ENCODE measurements around the gene PRKCA. TPM values are rescaled to one million over a fixed set of nuclear protein-coding genes. Genes with fewer than 3 reads are reported as not detected.

PRKCA gene
- total RNA-seq, 2 donors from 2014 or later, result 8.3 to 26.5 TPM

- TF ChIP-seq, protein P1, sequence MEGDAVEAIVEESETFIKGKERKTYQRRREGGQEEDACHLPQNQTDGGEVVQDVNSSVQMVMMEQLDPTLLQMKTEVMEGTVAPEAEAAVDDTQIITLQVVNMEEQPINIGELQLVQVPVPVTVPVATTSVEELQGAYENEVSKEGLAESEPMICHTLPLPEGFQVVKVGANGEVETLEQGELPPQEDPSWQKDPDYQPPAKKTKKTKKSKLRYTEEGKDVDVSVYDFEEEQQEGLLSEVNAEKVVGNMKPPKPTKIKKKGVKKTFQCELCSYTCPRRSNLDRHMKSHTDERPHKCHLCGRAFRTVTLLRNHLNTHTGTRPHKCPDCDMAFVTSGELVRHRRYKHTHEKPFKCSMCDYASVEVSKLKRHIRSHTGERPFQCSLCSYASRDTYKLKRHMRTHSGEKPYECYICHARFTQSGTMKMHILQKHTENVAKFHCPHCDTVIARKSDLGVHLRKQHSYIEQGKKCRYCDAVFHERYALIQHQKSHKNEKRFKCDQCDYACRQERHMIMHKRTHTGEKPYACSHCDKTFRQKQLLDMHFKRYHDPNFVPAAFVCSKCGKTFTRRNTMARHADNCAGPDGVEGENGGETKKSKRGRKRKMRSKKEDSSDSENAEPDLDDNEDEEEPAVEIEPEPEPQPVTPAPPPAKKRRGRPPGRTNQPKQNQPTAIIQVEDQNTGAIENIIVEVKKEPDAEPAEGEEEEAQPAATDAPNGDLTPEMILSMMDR (IDR thresholded peaks at IDR 0.05), result no peak
- TF ChIP-seq POLR2A (IDR thresholded peaks at IDR 0.05) (no peak), POLR2AphosphoS5 (IDR thresholded peaks at IDR 0.05) (no peak)
- H3K4me1 ChIP-seq (replicated peaks), result no peaks in the 10 kb centered on the region
- intact Hi-C loops (cut with DNase I), result no loop called here
- no peak overlapping the region for H3K4me3 ChIP-seq
- no peaks in the 10 kb centered on the region for H3K36me3 ChIP-seq
- H3K9me3 ChIP-seq, result no peaks in the 10 kb centered on the region
- H3K27me3 ChIP-seq (replicated peaks; ENCODE audit: insufficient read depth), result no peaks in the 10 kb centered on the region
- 78% methylated on average over 10 of the region's 10 CpGs for WGBS
- DNase-seq (ENCODE audit: low spot score), result no peak
- H3K27ac ChIP-seq, result no peak overlapping the region
Observed at GRCh38 chr17:66799849-66800537, 497.6 kb downstream of the PRKCA start.

GRCh38 chr17:66803474-66803951, 501.1 kb downstream of the PRKCA start:
- Histone ChIP-seq H3K27me3 (replicated peaks; ENCODE audit: insufficient read depth) (no peaks in the 10 kb centered on the region), H3K4me3 (no peak overlapping the region), H3K9me3 (no peaks in the 10 kb centered on the region), H3K27ac (no peak overlapping the region), H3K4me1 (replicated peaks) (no peaks in the 10 kb centered on the region), H3K36me3 (no peaks in the 10 kb centered on the region)
- 83% methylated on average over 19 of the region's 19 CpGs for WGBS
- intact Hi-C loops (cut with DNase I), result no loop called here
- no peak for TF ChIP-seq POLR2AphosphoS5 (IDR thresholded peaks at IDR 0.05)
- TF ChIP-seq, protein P1 (IDR thresholded peaks at IDR 0.05), result no peak
- no peak for DNase-seq (ENCODE audit: low spot score)

GRCh38 chr17:66805567-66805966, 503.2 kb downstream of the PRKCA start:
- H3K4me1 ChIP-seq (replicated peaks), result no peaks in the 10 kb centered on the region
- no peaks in the 10 kb centered on the region for H3K27me3 ChIP-seq (replicated peaks; ENCODE audit: insufficient read depth)
- H3K4me3 ChIP-seq, result no peak overlapping the region
- no peak for DNase-seq (ENCODE audit: low spot score)
- intact Hi-C loops (cut with DNase I), result no loop called here
- 57% methylated on average over 10 of the region's 10 CpGs for WGBS
- no peaks in the 10 kb centered on the region for H3K36me3 ChIP-seq
- no peaks in the 10 kb centered on the region for H3K9me3 ChIP-seq
- no peak for TF ChIP-seq POLR2AphosphoS5 (IDR thresholded peaks at IDR 0.05)
- TF ChIP-seq POLR2A (IDR thresholded peaks at IDR 0.05), result no peak
- TF ChIP-seq, protein P1 (IDR thresholded peaks at IDR 0.05), result no peak
- no peak overlapping the region for H3K27ac ChIP-seq

DNA sequence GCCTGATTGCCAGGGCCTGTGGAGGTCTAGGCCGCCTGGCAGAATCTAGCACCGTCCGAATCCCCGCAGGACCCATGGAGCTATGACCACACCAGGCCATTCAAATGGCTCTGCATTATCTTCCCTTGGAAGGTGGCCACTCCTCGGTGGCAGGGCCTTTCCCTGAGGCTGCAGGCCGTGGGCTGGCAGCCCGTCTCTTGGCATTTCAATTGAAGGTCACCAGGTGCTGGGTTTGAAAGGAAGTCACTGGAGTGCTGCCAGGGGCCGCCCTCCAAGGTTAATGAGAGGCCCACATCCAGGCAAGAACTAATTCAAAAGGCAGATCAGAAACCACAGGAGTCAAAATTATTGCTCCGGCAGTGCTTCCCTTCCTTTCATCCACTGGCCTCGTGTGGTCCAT, 504.8 kb downstream of the PRKCA start:
- Histone ChIP-seq H3K27me3 (replicated peaks; ENCODE audit: insufficient read depth) (no peaks in the 10 kb centered on the region), H3K4me3 (no peak overlapping the region), H3K36me3 (no peaks in the 10 kb centered on the region), H3K4me1 (replicated peaks) (no peaks in the 10 kb centered on the region), H3K9me3 (no peaks in the 10 kb centered on the region), H3K27ac (no peak overlapping the region)
- 75% methylated on average over 7 of the region's 10 CpGs for WGBS
- intact Hi-C loops (cut with DNase I), result no loop called here
- no peak for TF ChIP-seq POLR2AphosphoS5 (IDR thresholded peaks at IDR 0.05)
- TF ChIP-seq POLR2A (IDR thresholded peaks at IDR 0.05), result no peak
- TF ChIP-seq, protein P1 (IDR thresholded peaks at IDR 0.05), result no peak
- no peak for DNase-seq (ENCODE audit: low spot score)

GRCh38 chr17:66809408-66809807, 507.0 kb downstream of the PRKCA start:
- Histone ChIP-seq H3K27ac (no peak overlapping the region), H3K4me1 (replicated peaks) (no peaks in the 10 kb centered on the region), H3K9me3 (no peaks in the 10 kb centered on the region), H3K4me3 (no peak overlapping the region), H3K27me3 (replicated peaks; ENCODE audit: insufficient read depth) (no peaks in the 10 kb centered on the region), H3K36me3 (no peaks in the 10 kb centered on the region)
- WGBS, result 85% methylated on average over 5 of the region's 5 CpGs
- intact Hi-C loops (cut with DNase I), result no loop called here
- no peak for DNase-seq (ENCODE audit: low spot score)
- TF ChIP-seq POLR2AphosphoS5 (IDR thresholded peaks at IDR 0.05), result no peak

Data from prostate gland (tissue), 2 donors.